ENCODE results near the gene RBP3.
A peak's percentile ranks its signal among the peaks of the same experiment; 100 is the strongest.
"Not testable (repeated sequence)": the region's sequence is repeated elsewhere in the genome, so short reads cannot be mapped to it uniquely, and the experiment has no call there.

The RBP3 gene

GRCh38 chr10:47376522-47377220 is 28.5 kb downstream of the RBP3 start:
- DNase-seq: no peak

GRCh38 chr10:47378183-47378510 is 30.0 kb downstream of the RBP3 start:
- no peak for DNase-seq

- DNase-seq: no peak
These were observed 30.7 kb downstream of the RBP3 start for GRCh38 chr10:47378606-47379444.

GRCh38 chr10:47379445-47379785 is 31.3 kb downstream of the RBP3 start:
- no peak for DNase-seq

- no peak for DNase-seq
These were observed 31.7 kb downstream of the RBP3 start for GRCh38 chr10:47379901-47380300.

GRCh38 chr10:47380341-47381102 is 32.4 kb downstream of the RBP3 start:
- DNase-seq: no peak

GRCh38 chr10:47381103-47381395 is 32.9 kb downstream of the RBP3 start:
- DNase-seq: no peak

GRCh38 chr10:47381427-47382379 is 33.5 kb downstream of the RBP3 start:
- DNase-seq: no peak

- DNase-seq: no peak
These were observed 35.3 kb downstream of the RBP3 start for GRCh38 chr10:47383261-47384147.

GRCh38 chr10:47384148-47384921 is 36.2 kb downstream of the RBP3 start, which contains the start of gene ZNF488:
Gene ZNF488 (minus strand): TSS chr10:47384293. CDS start chr10:47368829, 15,464 bp downstream.
- DNase-seq: peak; percentile 76

GRCh38 chr10:47386104-47386503 is 37.9 kb downstream of the RBP3 start:
- DNase-seq: not testable (repeated sequence)

- no peak for DNase-seq
These were observed 40.7 kb downstream of the RBP3 start for GRCh38 chr10:47388879-47389278.

- DNase-seq: no peak
These were observed 41.5 kb downstream of the RBP3 start for GRCh38 chr10:47389619-47390018.

- no peak for DNase-seq
These were observed 48.2 kb downstream of the RBP3 start for GRCh38 chr10:47396311-47396717.

- no peak for DNase-seq
These were observed 49.1 kb downstream of the RBP3 start for GRCh38 chr10:47397256-47397655.

- DNase-seq: no peak
These were observed 52.1 kb downstream of the RBP3 start for GRCh38 chr10:47400251-47400650.

- DNase-seq: no peak
These were observed 52.6 kb downstream of the RBP3 start for GRCh38 chr10:47400786-47401185.

- DNase-seq: no peak
These were observed 53.0 kb downstream of the RBP3 start for GRCh38 chr10:47401210-47401609.

GRCh38 chr10:47401874-47402640 is 53.9 kb downstream of the RBP3 start:
- DNase-seq: no peak
